Hepatocyte (in vitro differentiated cells): Measurements from ENCODE around the gene ARHGAP12. TPM values are rescaled to one million over a fixed set of nuclear protein-coding genes. Genes with fewer than 3 reads are reported as not detected.

Source experiments
- DNase-seq: peaks from one replicate; pipeline ENCODE4 v3.0.0-alpha.2; 2016; ENCODE audit warnings: low spot score
- H2AFZ ChIP-seq: fragments of 200-600 bp; sonication (generic); 2 replicates; pipeline ENCODE4 v1.6.0; 2016; ENCODE audit warnings: antibody characterized with exemption, mild to moderate bottlenecking
- H3K27ac ChIP-seq: fragments of 200-600 bp; sonication (generic); 2 replicates; pipeline ENCODE4 v1.5.1; 2016; ENCODE audit warnings: mild to moderate bottlenecking
- H3K27me3 ChIP-seq: fragments of 200-600 bp; sonication (generic); 2 replicates; pipeline ENCODE4 v1.6.1; 2016
- H3K36me3 ChIP-seq: fragments of 200-600 bp; sonication (generic); replicated peaks from 2 replicates; pipeline ENCODE4 v1.5.1; 2016; ENCODE audit warnings: low read depth; ENCODE audit not compliant: insufficient read depth
- H3K4me1 ChIP-seq: fragments of 200-600 bp; sonication (generic); 2 replicates; pipeline ENCODE4 v1.5.1; 2016; ENCODE audit warnings: mild to moderate bottlenecking, moderate library complexity; ENCODE audit not compliant: insufficient read depth
- H3K4me2 ChIP-seq: fragments of 200-600 bp; sonication (generic); 2 replicates; pipeline ENCODE4 v1.6.0; 2016
- H3K4me3 ChIP-seq: fragments of 200-600 bp; sonication (generic); 2 replicates; pipeline ENCODE4 v1.5.1; 2016; ENCODE audit warnings: mild to moderate bottlenecking
- H3K79me2 ChIP-seq: fragments of 200-600 bp; sonication (generic); 2 replicates; pipeline ENCODE4 v1.6.0; 2017; ENCODE audit warnings: mild to moderate bottlenecking
- H3K9me2 ChIP-seq: fragments of 200-600 bp; sonication (generic); replicated peaks from 2 replicates; pipeline ENCODE4 v1.6.0; 2017; ENCODE audit warnings: mild to moderate bottlenecking; ENCODE audit not compliant: insufficient read depth
- H3K9me3 ChIP-seq: fragments of 200-600 bp; sonication (generic); 2 replicates; pipeline ENCODE4 v1.5.1; 2016; ENCODE audit warnings: low read depth, mild to moderate bottlenecking
- H4K20me1 ChIP-seq: fragments of 200-600 bp; sonication (generic); 2 replicates; pipeline ENCODE4 v1.6.0; 2016; ENCODE audit warnings: mild to moderate bottlenecking; ENCODE audit not compliant: insufficient read depth, poor library complexity, severe bottlenecking
- EZH2 ChIP-seq: fragments of 200-600 bp; sonication (generic); IDR thresholded peaks from 2 replicates; pipeline ENCODE4 v1.6.1; 2016; ENCODE audit warnings: antibody characterized with exemption, mild to moderate bottlenecking, borderline replicate concordance
- EZH2phosphoT487 ChIP-seq: fragments of 200-600 bp; sonication (generic); IDR thresholded peaks from one replicate; pipeline ENCODE4 v1.6.1; 2018; ENCODE audit warnings: antibody characterized with exemption, mild to moderate bottlenecking, low read depth, moderate library complexity; ENCODE audit not compliant: unreplicated experiment, severe bottlenecking
- WGBS: methylation state at CpG from one replicate; pipeline ENCODE4 v1.1.6; 2016; ENCODE audit warnings: low lambda C conversion rate; ENCODE audit errors: missing lambda C conversion rate; 5-methylcytosine and 5-hydroxymethylcytosine counted together
- polyA plus RNA-seq: library from polyadenylated mRNA; unstranded; fragments of >200 nt; fragmentation: Nextera tagmentation; extraction: Ambion mirVana; gene quantifications from 2 replicates; pipeline ENCODE4 v1.2.1, GENCODE V29; 2016
- total RNA-seq: library from RNA; depleted of rRNA; stranded (reverse); fragments of >200 nt; gene quantifications from 2 replicates; pipeline ENCODE4 v1.2.3, GENCODE V29; 2014
- TF ChIP-seq, protein P1 (sequence below): fragments of 200-600 bp; sonication (generic); IDR thresholded peaks from 2 replicates; pipeline ENCODE4 v1.5.1; 2016; ENCODE audit warnings: antibody characterized with exemption, mild to moderate bottlenecking; ENCODE audit not compliant: poor library complexity

ARHGAP12 gene
- total and polyA plus RNA-seq, 2 experiments from 2014 or later = 16.4 to 55.6 TPM

DNA sequence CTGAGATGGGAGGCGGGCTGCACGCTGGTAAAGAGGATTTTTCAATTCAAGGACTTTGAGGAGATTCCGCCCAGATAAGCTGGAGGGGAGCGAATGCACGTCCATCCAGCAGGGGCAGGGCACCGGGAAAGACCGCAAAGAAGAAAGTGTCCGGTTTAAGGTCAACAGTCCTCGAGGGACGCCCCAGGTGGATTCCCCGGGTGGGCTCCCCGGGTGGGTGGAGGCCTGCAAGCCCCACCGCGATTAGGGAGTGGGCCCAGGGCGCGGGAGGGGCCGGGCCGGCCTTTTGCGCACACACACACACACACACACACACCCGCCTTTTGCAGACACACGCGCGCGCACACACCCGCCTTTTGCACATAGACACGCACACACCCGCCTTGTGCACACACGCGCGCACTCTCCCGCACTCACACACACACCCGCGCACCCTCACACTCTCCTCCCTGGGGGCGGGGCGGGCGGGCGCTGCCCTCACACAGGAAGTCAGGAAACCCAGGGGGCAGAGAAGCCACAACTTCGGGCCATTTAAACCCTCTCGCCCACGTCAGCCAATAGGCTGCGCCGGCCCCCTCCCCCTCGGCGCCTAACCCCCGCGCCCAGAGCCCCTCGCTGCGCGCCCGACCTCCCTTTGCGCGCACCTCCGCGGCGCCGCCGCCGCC, 615 bp downstream of the ARHGAP12 start:
- H4K20me1 ChIP-seq = peaks cover 45% of the 10 kb centered on the region
- no peaks in the 10 kb centered on the region for H3K9me2 ChIP-seq
- H2AFZ ChIP-seq = peak overlapping the region; percentile 27
- peaks cover 58% of the 10 kb centered on the region for H3K79me2 ChIP-seq
- H3K4me1 ChIP-seq = peaks cover 20% of the 10 kb centered on the region
- H3K27me3 ChIP-seq = no peaks in the 10 kb centered on the region
- no peaks in the 10 kb centered on the region for H3K36me3 ChIP-seq
- peak overlapping the region; percentile 87 for H3K4me2 ChIP-seq
- 3% methylated on average over 12 of the region's 58 CpGs for WGBS
- peak overlapping the region; percentile 99 for H3K27ac ChIP-seq
- H3K9me3 ChIP-seq = no peaks in the 10 kb centered on the region
- DNase-seq = peak; percentile 71
- peak overlapping the region; percentile 48 for H3K4me3 ChIP-seq
- TF ChIP-seq EZH2 (no peak), EZH2phosphoT487 (no peak)
- TF ChIP-seq, protein P1, sequence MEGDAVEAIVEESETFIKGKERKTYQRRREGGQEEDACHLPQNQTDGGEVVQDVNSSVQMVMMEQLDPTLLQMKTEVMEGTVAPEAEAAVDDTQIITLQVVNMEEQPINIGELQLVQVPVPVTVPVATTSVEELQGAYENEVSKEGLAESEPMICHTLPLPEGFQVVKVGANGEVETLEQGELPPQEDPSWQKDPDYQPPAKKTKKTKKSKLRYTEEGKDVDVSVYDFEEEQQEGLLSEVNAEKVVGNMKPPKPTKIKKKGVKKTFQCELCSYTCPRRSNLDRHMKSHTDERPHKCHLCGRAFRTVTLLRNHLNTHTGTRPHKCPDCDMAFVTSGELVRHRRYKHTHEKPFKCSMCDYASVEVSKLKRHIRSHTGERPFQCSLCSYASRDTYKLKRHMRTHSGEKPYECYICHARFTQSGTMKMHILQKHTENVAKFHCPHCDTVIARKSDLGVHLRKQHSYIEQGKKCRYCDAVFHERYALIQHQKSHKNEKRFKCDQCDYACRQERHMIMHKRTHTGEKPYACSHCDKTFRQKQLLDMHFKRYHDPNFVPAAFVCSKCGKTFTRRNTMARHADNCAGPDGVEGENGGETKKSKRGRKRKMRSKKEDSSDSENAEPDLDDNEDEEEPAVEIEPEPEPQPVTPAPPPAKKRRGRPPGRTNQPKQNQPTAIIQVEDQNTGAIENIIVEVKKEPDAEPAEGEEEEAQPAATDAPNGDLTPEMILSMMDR = peak; percentile 38

DNA sequence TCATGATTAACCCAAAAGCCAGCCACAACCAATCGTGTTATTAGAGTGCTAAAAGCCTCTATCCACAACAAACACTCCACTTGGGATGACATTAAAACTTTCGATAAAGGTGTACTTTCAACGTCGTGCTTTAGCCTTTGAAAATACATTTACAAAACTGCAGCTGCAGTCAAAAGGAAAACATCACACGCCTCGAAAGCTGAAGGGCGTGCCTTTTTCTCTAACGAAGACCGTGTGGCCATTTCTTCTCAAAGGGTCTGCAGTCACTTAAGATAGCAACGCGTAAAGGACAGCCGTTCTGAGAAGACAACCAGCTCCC, 1.1 kb downstream of the ARHGAP12 start:
- peaks cover 50% of the 10 kb centered on the region for H4K20me1 ChIP-seq
- peak overlapping the region; percentile 99 for H3K27ac ChIP-seq
- no peaks in the 10 kb centered on the region for H3K27me3 ChIP-seq
- H2AFZ ChIP-seq = peak overlapping the region; percentile 27
- H3K4me2 ChIP-seq = peak overlapping the region; percentile 87
- DNase-seq = no peak
- peak overlapping the region; percentile 48 for H3K4me3 ChIP-seq
- peaks cover 20% of the 10 kb centered on the region for H3K4me1 ChIP-seq
- TF ChIP-seq EZH2 = no peak
- WGBS = 2% methylated on average over 12 of the region's 12 CpGs
- H3K36me3 ChIP-seq = no peaks in the 10 kb centered on the region
- no peaks in the 10 kb centered on the region for H3K9me2 ChIP-seq
- H3K79me2 ChIP-seq = peaks cover 61% of the 10 kb centered on the region
- H3K9me3 ChIP-seq = no peaks in the 10 kb centered on the region

DNA sequence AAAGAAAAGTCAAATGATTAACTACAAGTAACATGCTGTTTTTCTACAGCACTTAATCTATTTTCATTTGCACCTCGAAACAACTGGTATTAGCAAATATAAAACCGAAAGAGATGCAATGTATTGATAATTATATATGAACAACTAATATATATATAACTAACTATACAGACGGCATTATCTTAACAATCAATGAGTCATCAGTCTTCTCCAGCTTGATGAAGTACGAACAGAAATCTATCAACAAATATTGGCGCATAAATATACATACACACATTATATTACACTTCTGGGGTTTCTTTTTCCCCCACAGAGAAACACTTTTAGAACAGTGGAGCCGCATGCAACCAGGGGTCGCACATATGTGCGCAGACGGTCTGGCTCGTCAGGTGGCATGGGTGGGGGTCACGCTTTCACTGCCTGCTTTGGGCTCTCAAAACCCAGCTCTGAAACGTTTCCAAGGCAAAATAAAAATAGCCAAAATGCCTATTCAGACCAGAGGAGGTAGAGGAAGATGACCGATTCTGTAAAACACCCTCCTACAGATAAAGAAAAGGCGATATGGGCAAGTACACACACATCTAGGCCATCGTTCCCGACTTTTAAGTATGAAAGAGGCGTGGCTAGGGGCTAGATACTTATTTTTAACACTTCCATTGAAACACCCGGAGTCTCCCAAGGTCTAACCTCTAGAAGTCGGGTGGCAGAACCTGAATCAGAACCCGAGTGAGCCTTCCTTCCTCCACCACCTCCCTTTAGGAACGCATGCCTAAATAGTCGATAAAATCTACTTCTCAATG, 1.7 kb downstream of the ARHGAP12 start:
- H3K4me1 ChIP-seq = peaks cover 20% of the 10 kb centered on the region
- H3K79me2 ChIP-seq = peaks cover 61% of the 10 kb centered on the region
- H3K27me3 ChIP-seq = no peaks in the 10 kb centered on the region
- peaks cover 55% of the 10 kb centered on the region for H4K20me1 ChIP-seq
- 16% methylated on average over 22 of the region's 22 CpGs for WGBS
- H3K9me2 ChIP-seq = no peaks in the 10 kb centered on the region
- no peaks in the 10 kb centered on the region for H3K9me3 ChIP-seq
- peak overlapping the region; percentile 48 for H3K4me3 ChIP-seq
- DNase-seq = peak; percentile 23
- H2AFZ ChIP-seq = peak overlapping the region; percentile 27
- no peaks in the 10 kb centered on the region for H3K36me3 ChIP-seq
- TF ChIP-seq EZH2 (no peak), EZH2phosphoT487 (no peak)
- TF ChIP-seq, protein P1 = no peak
- H3K27ac ChIP-seq = peak overlapping the region; percentile 99
- H3K4me2 ChIP-seq = peak overlapping the region; percentile 87

DNA sequence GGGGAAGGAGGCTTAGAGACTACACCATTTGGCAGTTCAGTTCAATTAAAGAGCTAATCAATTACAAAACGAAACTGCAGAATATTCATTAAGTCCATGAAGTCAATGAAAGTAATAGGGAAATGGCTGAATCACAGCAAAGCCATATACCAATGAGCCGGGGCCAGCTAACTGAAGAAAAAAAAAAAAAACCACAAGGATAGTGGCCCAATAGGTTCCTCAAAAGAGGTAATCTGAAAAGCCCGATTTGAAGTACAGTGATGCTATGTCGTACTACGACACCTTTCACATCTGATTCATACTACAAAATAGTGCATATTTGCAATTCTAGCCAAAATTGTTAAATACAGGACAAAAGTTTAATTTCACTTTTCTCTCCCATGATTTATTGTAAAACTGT, 2.5 kb downstream of the ARHGAP12 start:
- no peaks in the 10 kb centered on the region for H3K9me2 ChIP-seq
- H3K36me3 ChIP-seq = no peaks in the 10 kb centered on the region
- TF ChIP-seq EZH2phosphoT487 = no peak
- TF ChIP-seq, protein P1 = no peak
- no peak for TF ChIP-seq EZH2
- H3K9me3 ChIP-seq = no peaks in the 10 kb centered on the region
- peaks cover 69% of the 10 kb centered on the region for H3K79me2 ChIP-seq
- no peak overlapping the region for H3K27ac ChIP-seq
- H2AFZ ChIP-seq = no peak overlapping the region
- no peak for DNase-seq
- H3K4me3 ChIP-seq = no peak overlapping the region
- WGBS = 80% methylated on average over 5 of the region's 5 CpGs
- peaks cover 20% of the 10 kb centered on the region for H3K4me1 ChIP-seq
- H4K20me1 ChIP-seq = peaks cover 63% of the 10 kb centered on the region
- peak overlapping the region; percentile 87 for H3K4me2 ChIP-seq
- no peaks in the 10 kb centered on the region for H3K27me3 ChIP-seq
